Measurements from ENCODE around the gene HECA. TPM values are rescaled to one million over a fixed set of nuclear protein-coding genes. Genes with fewer than 3 reads are reported as not detected.

Gene HECA
- total and polyA plus RNA-seq, 2 experiments from 2014 or later = 2.4 to 8.1 TPM

DNA sequence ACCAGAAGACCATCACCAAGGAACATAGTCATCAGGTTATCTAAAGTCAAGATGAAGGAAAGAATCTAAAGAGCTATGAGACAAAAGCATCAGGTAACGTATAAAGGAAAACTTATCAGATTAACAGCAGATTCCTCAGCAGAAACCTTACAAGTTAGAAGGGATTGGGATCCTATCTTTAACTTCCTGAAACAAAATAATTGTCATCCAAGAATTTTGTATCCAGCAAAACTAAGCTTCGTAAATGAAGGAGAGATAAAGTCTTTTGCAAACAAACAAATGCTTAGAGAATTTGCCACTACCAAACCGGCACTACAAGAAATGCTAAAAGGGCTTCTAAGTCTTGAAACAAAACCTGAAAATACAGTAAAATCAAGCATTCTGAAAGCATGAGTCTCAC is 71.0 kb downstream of the HECA start:
- H3K79me2 ChIP-seq (replicated peaks; ENCODE audit: insufficient read depth) = no peaks in the 10 kb centered on the region
- H3K9me3 Mint-ChIP-seq = peaks cover 52% of the 10 kb centered on the region
- DNase-seq (ENCODE audit: low spot score) = no peak
- no peak overlapping the region for H3K4me3 Mint-ChIP-seq
- TF ChIP-seq JUNB (IDR thresholded peaks at IDR 0.05; ENCODE audit: unreplicated experiment) (no peak), CREB1 (CRISPR knock-in tag; IDR thresholded peaks at IDR 0.05; ENCODE audit: low read depth) (no peak), ZNF331 (CRISPR knock-in tag; IDR thresholded peaks at IDR 0.05; ENCODE audit: low read depth) (no peak), EZH2phosphoT487 (IDR thresholded peaks at IDR 0.05; ENCODE audit: unreplicated experiment) (no peak), EZH2 (IDR thresholded peaks at IDR 0.05; ENCODE audit: low read depth, unreplicated experiment) (no peak), STAT1 (IDR thresholded peaks at IDR 0.05; ENCODE audit: unreplicated experiment) (no peak), NANOG (IDR thresholded peaks at IDR 0.05; ENCODE audit: borderline replicate concordance) (no peak), POLR2AphosphoS5 (IDR thresholded peaks at IDR 0.05; ENCODE audit: low read depth) (no peak), ZNF114 (CRISPR knock-in tag; IDR thresholded peaks at IDR 0.05) (no peak)
- TF ChIP-seq, protein P1, sequence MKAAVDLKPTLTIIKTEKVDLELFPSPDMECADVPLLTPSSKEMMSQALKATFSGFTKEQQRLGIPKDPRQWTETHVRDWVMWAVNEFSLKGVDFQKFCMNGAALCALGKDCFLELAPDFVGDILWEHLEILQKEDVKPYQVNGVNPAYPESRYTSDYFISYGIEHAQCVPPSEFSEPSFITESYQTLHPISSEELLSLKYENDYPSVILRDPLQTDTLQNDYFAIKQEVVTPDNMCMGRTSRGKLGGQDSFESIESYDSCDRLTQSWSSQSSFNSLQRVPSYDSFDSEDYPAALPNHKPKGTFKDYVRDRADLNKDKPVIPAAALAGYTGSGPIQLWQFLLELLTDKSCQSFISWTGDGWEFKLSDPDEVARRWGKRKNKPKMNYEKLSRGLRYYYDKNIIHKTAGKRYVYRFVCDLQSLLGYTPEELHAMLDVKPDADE (IDR thresholded peaks at IDR 0.05) = no peak
- TF ChIP-seq, protein P2, sequence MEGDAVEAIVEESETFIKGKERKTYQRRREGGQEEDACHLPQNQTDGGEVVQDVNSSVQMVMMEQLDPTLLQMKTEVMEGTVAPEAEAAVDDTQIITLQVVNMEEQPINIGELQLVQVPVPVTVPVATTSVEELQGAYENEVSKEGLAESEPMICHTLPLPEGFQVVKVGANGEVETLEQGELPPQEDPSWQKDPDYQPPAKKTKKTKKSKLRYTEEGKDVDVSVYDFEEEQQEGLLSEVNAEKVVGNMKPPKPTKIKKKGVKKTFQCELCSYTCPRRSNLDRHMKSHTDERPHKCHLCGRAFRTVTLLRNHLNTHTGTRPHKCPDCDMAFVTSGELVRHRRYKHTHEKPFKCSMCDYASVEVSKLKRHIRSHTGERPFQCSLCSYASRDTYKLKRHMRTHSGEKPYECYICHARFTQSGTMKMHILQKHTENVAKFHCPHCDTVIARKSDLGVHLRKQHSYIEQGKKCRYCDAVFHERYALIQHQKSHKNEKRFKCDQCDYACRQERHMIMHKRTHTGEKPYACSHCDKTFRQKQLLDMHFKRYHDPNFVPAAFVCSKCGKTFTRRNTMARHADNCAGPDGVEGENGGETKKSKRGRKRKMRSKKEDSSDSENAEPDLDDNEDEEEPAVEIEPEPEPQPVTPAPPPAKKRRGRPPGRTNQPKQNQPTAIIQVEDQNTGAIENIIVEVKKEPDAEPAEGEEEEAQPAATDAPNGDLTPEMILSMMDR (conservative IDR thresholded peaks at IDR 0.05; ENCODE audit: low read depth in 2 of 2) = no peak
- TF ChIP-seq, protein P3, sequence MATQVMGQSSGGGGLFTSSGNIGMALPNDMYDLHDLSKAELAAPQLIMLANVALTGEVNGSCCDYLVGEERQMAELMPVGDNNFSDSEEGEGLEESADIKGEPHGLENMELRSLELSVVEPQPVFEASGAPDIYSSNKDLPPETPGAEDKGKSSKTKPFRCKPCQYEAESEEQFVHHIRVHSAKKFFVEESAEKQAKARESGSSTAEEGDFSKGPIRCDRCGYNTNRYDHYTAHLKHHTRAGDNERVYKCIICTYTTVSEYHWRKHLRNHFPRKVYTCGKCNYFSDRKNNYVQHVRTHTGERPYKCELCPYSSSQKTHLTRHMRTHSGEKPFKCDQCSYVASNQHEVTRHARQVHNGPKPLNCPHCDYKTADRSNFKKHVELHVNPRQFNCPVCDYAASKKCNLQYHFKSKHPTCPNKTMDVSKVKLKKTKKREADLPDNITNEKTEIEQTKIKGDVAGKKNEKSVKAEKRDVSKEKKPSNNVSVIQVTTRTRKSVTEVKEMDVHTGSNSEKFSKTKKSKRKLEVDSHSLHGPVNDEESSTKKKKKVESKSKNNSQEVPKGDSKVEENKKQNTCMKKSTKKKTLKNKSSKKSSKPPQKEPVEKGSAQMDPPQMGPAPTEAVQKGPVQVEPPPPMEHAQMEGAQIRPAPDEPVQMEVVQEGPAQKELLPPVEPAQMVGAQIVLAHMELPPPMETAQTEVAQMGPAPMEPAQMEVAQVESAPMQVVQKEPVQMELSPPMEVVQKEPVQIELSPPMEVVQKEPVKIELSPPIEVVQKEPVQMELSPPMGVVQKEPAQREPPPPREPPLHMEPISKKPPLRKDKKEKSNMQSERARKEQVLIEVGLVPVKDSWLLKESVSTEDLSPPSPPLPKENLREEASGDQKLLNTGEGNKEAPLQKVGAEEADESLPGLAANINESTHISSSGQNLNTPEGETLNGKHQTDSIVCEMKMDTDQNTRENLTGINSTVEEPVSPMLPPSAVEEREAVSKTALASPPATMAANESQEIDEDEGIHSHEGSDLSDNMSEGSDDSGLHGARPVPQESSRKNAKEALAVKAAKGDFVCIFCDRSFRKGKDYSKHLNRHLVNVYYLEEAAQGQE (IDR thresholded peaks at IDR 0.05; ENCODE audit: unreplicated experiment) = no peak
- TF ChIP-seq, protein P4, sequence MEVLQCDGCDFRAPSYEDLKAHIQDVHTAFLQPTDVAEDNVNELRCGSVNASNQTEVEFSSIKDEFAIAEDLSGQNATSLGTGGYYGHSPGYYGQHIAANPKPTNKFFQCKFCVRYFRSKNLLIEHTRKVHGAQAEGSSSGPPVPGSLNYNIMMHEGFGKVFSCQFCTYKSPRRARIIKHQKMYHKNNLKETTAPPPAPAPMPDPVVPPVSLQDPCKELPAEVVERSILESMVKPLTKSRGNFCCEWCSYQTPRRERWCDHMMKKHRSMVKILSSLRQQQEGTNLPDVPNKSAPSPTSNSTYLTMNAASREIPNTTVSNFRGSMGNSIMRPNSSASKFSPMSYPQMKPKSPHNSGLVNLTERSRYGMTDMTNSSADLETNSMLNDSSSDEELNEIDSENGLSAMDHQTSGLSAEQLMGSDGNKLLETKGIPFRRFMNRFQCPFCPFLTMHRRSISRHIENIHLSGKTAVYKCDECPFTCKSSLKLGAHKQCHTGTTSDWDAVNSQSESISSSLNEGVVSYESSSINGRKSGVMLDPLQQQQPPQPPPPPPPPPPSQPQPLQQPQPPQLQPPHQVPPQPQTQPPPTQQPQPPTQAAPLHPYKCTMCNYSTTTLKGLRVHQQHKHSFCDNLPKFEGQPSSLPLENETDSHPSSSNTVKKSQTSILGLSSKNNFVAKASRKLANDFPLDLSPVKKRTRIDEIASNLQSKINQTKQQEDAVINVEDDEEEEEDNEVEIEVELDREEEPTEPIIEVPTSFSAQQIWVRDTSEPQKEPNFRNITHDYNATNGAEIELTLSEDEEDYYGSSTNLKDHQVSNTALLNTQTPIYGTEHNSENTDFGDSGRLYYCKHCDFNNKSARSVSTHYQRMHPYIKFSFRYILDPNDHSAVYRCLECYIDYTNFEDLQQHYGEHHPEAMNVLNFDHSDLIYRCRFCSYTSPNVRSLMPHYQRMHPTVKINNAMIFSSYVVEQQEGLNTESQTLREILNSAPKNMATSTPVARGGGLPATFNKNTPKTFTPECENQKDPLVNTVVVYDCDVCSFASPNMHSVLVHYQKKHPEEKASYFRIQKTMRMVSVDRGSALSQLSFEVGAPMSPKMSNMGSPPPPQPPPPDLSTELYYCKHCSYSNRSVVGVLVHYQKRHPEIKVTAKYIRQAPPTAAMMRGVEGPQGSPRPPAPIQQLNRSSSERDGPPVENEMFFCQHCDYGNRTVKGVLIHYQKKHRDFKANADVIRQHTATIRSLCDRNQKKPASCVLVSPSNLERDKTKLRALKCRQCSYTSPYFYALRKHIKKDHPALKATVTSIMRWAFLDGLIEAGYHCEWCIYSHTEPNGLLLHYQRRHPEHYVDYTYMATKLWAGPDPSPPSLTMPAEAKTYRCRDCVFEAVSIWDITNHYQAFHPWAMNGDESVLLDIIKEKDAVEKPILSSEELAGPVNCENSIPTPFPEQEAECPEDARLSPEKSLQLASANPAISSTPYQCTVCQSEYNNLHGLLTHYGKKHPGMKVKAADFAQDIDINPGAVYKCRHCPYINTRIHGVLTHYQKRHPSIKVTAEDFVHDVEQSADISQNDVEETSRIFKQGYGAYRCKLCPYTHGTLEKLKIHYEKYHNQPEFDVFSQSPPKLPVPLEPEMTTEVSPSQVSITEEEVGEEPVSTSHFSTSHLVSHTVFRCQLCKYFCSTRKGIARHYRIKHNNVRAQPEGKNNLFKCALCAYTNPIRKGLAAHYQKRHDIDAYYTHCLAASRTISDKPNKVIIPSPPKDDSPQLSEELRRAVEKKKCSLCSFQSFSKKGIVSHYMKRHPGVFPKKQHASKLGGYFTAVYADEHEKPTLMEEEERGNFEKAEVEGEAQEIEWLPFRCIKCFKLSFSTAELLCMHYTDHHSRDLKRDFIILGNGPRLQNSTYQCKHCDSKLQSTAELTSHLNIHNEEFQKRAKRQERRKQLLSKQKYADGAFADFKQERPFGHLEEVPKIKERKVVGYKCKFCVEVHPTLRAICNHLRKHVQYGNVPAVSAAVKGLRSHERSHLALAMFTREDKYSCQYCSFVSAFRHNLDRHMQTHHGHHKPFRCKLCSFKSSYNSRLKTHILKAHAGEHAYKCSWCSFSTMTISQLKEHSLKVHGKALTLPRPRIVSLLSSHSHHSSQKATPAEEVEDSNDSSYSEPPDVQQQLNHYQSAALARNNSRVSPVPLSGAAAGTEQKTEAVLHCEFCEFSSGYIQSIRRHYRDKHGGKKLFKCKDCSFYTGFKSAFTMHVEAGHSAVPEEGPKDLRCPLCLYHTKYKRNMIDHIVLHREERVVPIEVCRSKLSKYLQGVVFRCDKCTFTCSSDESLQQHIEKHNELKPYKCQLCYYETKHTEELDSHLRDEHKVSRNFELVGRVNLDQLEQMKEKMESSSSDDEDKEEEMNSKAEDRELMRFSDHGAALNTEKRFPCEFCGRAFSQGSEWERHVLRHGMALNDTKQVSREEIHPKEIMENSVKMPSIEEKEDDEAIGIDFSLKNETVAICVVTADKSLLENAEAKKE (CRISPR knock-in tag; IDR thresholded peaks at IDR 0.05) = no peak
- no peak for ATAC-seq
- H3F3A ChIP-seq (replicated peaks; ENCODE audit: low read depth) = no peaks in the 10 kb centered on the region
- H4K20me1 ChIP-seq (replicated peaks; ENCODE audit: insufficient read depth) = no peaks in the 10 kb centered on the region
- H3K4me2 ChIP-seq = no peak overlapping the region
- no peaks in the 10 kb centered on the region for H3K9me2 ChIP-seq (ENCODE audit: insufficient read depth)
- H3K36me3 ChIP-seq (ENCODE audit: insufficient read depth) = peaks cover 13% of the 10 kb centered on the region; the same call in 1 of the 2 replicates
- no peaks in the 10 kb centered on the region for H3K4me1 ChIP-seq (ENCODE audit: insufficient read depth)
- no peaks in the 10 kb centered on the region for H3K4me1 Mint-ChIP-seq
- H3K27me3 Mint-ChIP-seq (ENCODE audit: insufficient read depth, low read depth, poor library complexity) = peaks cover 4% of the 10 kb centered on the region
- no peaks in the 10 kb centered on the region for H3K27me3 ChIP-seq (ENCODE audit: insufficient read depth)
- no peak overlapping the region for H2AFZ ChIP-seq
- H3K27ac ChIP-seq (ENCODE audit: low read depth) = no peak overlapping the region
- H3K36me3 Mint-ChIP-seq (ENCODE audit: low read depth) = peaks cover 32% of the 10 kb centered on the region
- H3K4me3 ChIP-seq = no peak overlapping the region
- H3K27ac Mint-ChIP-seq = no peak overlapping the region

Data from GM23338 (cell line).